ENCODE data around the gene IL21R.

- TF ChIP-seq CTCF (IDR thresholded peaks at IDR 0.05) (no peak), POLR2A (IDR thresholded peaks at IDR 0.05) (no peak)
Measured at GRCh38 chr16:27465483-27465879, 63.5 kb downstream of the IL21R start.

Measured in adrenal gland (tissue), 5 donors.